Kasumi-1 (cell line): ENCODE measurements around the gene JMJD6.
"Not testable (repeated sequence)": the region's sequence is repeated elsewhere in the genome, so short reads cannot be mapped to it uniquely, and the experiment has no call there.

Experiments used
- DNase-seq, 2 experiments: peaks; one replicate each; lab custom pipeline; 2025; lab: John Stamatoyannopoulos, UW

JMJD6 gene

DNA sequence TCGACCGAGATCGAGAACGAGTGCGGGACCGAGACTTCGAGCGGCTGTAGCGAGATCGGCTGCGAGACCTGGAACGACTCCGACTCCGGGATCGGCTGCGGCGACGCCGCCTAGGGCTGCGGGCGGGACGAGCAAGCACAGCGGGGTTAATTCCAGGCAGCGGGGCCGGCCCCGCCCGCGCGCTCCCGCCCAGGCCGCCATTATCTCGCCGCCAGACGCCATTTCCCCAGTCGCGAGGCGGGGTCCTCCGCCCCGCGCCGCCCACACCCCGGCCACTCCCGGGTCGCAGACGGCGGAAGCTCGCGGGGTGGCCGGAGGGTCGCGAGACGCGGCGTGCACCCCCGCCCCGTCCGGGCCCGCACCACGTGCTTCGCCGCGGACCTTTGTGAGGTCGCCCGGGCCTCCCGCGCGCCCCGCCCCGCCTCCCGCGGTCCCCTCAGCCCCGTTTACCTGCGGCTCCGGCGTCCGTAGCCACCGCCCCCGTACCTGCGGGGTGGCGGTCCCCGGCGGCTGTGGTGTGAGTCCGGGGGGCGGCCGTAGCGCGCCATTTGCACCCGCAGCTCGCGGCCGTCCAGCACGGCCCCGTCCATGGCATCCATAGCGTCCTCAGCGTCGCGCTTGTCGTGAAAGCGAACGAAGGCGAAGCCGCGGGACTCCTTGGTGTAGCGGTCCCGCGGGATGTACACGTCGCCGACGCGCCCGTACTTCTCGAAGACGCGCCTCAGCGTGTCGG is 10.1 kb upstream of the JMJD6 start:
- peak in 1 of 2 experiments; percentile 43 for DNase-seq

GRCh38 chr17:76735586-76736348 is 9.4 kb upstream of the JMJD6 start:
- DNase-seq = peak; percentile 43 to 64

DNA sequence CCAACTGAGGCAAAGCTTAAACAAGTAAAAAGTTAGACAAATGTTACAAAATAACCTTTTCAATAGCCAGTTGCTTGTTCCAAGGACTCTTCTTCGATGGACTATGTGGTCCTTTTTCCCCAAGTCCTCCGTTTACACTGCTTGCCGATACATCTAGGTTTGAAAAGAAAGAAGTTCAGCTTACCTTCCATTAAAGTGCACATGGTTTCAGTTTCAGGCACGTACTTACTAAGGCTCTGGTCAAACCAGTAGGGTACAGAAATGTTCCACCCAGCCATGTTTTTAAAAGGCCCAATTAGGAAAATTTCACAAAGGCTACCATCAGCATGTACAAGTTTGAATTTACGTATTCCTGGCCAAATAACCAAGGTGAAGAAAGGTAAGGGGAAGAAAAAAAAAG is 8.6 kb upstream of the JMJD6 start:
- DNase-seq = peak; percentile 53 to 57

- peak; percentile 66 to 81 for DNase-seq
Measured at GRCh38 chr17:76734080-76734840, 7.9 kb upstream of the JMJD6 start.

GRCh38 chr17:76733618-76733957 is 7.2 kb upstream of the JMJD6 start:
- no peak for DNase-seq

DNA sequence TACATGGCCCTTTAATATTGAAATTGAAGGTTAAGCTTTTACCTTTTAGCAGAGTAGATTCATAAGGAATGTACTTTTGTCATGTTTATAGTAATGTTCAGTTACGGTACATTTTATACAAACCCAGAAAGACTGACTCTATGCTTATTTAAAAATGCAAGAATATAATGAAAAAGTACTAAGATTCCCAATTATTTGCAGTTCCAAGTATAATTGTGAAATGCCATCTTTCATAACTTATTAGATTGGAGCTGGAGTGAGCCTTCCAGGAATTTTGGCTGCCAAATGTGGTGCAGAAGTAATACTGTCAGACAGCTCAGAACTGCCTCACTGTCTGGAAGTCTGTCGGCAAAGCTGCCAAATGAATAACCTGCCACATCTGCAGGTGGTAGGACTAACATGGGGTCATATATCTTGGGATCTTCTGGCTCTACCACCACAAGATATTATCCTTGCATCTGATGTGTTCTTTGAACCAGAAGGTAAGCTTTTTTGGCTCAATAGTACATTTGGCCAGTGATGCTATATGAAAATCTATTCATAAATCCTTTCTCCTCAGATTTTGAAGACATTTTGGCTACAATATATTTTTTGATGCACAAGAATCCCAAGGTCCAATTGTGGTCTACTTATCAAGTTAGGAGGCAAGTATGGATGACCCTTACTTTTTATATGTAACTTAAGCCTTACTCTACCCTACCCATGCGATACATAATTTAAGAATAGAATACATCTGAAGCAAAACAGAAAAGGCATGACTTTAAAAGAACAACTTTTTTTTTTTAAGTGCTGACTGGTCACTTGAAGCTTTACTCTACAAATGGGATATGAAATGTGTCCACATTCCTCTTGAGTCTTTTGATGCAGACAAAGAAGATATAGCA is 6.6 kb upstream of the JMJD6 start:
- no peak for DNase-seq

GRCh38 chr17:76731800-76732733 is 5.7 kb upstream of the JMJD6 start:
- DNase-seq = not testable (repeated sequence)

- DNase-seq = peak in 1 of 2 experiments; percentile 51
Measured at GRCh38 chr17:76727745-76728456, 1.5 kb upstream of the JMJD6 start.

DNA sequence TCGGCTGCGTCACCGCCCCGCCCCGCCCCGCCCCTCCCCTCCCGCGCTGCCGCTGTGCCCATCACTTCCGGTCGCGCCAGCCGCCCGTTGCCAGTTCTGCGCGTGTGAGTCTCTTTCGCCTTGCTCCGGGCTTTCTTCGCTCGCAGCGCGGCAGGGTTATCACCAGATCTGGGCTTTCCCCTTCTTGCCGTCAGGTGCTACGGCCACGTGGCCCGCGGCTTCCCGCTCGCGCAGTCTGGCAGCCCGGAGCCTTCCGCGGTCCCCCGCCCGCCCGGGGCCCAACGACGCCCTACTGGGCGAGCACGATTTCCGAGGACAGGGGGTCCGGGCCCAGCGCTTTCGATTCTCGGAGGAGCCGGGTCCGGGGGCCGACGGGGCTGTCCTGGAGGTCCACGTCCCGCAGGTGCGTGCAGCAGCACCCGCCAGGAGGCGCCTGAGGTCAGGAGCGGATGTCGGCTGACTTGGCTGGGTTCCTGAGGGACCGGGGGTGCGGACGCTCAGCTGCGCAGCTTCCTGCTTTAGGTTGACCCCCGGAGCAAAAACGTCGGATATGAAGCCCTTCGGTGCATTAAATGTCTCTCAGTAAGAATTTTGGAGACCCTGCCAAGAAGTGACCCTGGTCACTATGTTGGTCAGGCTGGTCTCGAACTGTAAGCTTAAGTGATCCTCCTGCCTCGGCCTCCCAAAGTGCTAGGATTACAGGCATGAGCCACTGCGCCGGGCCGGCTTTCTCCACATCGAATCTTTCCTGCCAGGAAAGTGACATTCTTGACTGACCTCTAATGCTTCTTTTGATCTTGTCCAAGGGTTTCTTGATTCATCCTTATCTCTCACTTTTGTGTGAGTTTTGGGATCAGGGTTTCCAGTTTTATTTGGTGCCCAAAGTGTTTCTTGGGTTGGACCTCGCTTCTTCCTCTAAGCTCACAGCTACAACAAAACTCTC is 641 bp upstream of the JMJD6 start, which contains the start of gene METTL23:
Gene METTL23, plus strand, starts transcription at position 64 of the 943 bp plus-strand sequence. CDS start 2,872 bp downstream, outside the sequence.
- DNase-seq = peak; percentile 55 to 60

- peak; percentile 67 to 73 for DNase-seq
Measured at GRCh38 chr17:76725580-76726230, 701 bp downstream of the JMJD6 start.

GRCh38 chr17:76723812-76724211 is 2.6 kb downstream of the JMJD6 start:
- DNase-seq = no peak

GRCh38 chr17:76722977-76723376 is 3.4 kb downstream of the JMJD6 start:
- not testable (repeated sequence) for DNase-seq

GRCh38 chr17:76722279-76722678 is 4.1 kb downstream of the JMJD6 start:
- DNase-seq = no peak

DNA sequence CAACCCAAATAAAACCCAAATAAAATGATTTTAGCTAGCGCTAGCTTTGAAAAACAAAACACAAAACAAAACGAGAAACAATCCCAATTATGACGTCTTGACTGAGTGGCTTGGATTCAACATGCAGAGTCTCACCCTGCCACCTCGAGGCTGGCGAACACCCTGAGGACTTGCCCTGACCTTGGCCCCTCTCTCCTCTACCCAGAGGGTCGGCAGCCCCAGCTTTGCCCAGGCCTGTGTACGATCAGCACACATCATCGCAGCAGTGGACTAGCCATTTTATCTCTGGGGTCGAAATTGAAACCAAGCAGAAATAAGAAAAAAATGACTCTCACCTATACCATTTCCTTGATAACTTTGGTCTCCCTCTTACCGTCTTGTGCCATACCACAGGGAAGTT is 4.9 kb downstream of the JMJD6 start:
- DNase-seq = no peak

GRCh38 chr17:76720941-76721340 is 5.5 kb downstream of the JMJD6 start:
- DNase-seq = no peak

DNA sequence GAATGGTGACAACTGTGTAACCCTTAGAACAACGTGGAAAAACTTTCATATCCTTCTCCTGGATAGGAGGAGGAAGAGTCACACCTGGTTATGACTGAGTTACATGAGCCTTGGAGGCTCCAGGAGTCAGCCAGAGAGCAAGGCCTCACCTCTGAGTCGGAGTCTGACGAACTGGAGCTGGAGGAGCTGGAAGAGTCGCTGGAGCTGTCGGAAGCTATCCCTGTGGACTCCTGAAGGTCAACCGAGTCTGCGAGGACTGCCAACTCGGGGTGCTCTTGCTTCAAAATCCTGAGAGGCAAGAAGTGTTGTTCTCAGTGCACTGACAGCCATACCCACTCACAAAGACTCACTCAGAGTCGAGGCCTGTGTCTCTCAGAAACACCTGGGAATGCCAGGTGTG is 6.2 kb downstream of the JMJD6 start:
- no peak for DNase-seq

- DNase-seq = no peak
Measured at GRCh38 chr17:76718516-76718915, 7.9 kb downstream of the JMJD6 start.

DNA sequence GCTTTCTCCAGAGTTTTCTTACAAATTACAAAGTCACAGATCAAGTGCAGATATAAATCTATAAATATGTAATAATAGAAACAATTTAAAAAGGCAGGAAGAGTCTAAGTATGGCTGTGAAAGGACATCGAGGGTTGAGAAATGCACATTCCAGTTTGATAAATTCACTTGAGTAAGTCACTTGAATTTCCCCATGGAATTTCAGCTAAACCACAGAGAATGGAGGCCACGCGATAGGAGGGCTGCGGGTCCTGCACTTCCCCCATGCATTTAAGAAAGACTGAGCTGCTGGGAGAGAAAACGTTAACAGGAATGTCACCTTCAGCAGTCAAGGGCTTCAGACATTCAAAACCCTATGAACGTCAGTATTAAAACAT is 9.6 kb downstream of the JMJD6 start:
- no peak for DNase-seq
